CD4-positive, alpha-beta T cell (primary cell): ENCODE data around the gene SELENOP. TPM values are rescaled to one million over a fixed set of nuclear protein-coding genes. Genes with fewer than 3 reads are reported as not detected.
A peak's percentile ranks its signal among the peaks of the same experiment; 100 is the strongest.

Experiments used
- ATAC-seq: fragments of 200-7000 bp; cut with Tn5 transposase; one replicate; pipeline ENCODE4 v1.10.0; 2022; ENCODE audit warnings: mild to moderate bottlenecking; ENCODE audit not compliant: poor library complexity
- CTCF ChIA-PET: fragments of 350-600 bp; sonication (Branson Sonifier 250); formaldehyde crosslinking; loops from one replicate; lab custom pipeline; 2021; ENCODE audit warnings: antibody characterized with exemption, inconsistent platforms; lab: Charles Lee
- POLR2A ChIA-PET: fragments of 350-600 bp; sonication (Branson Sonifier 250); formaldehyde crosslinking; loops from one replicate; lab custom pipeline; 2021; ENCODE audit warnings: antibody characterized with exemption, inconsistent platforms; lab: Charles Lee
- DNase-seq, 14 experiments: peaks; one replicate each; pipeline ENCODE4 v3.0.0-alpha.2; 2013 to 2020; ENCODE audit warnings: mixed read lengths in 2 of 14
- H3K27ac ChIP-seq, 2 donors: one replicate each; pipeline versions ENCODE4 v1.5.1 to v1.7.0; 2013; ENCODE audit warnings: low read length in 2 of 2, low read depth in 1 of 2, mild to moderate bottlenecking in 1 of 2
- H3K27me3 ChIP-seq, 2 experiments: 1 replicate in 1 of 2; 2 replicates in 1 of 2; pipeline versions ENCODE4 v1.6.1 to v1.7.0; 2013; ENCODE audit warnings: low read length in 2 of 2, control low read depth in 1 of 2, mild to moderate bottlenecking in 1 of 2, moderate library complexity in 1 of 2; ENCODE audit not compliant: insufficient read depth in 2 of 2, control insufficient read depth in 1 of 2
- H3K36me3 ChIP-seq: one replicate; pipeline ENCODE4 v1.6.1; 2013; ENCODE audit warnings: low read length, control low read depth; ENCODE audit not compliant: insufficient read depth
- H3K4me1 ChIP-seq: one replicate; pipeline ENCODE4 v1.6.1; 2013; ENCODE audit warnings: low read length, control low read depth; ENCODE audit not compliant: insufficient read depth
- H3K4me3 ChIP-seq: one replicate; pipeline ENCODE4 v1.5.1; 2013; ENCODE audit warnings: mild to moderate bottlenecking, low read length, moderate library complexity
- H3K9me3 ChIP-seq, 2 experiments: 1 replicate in 1 of 2; 2 replicates in 1 of 2; pipeline versions ENCODE4 v1.6.1 to v1.7.0; 2013; ENCODE audit warnings: low read length in 2 of 2, mild to moderate bottlenecking in 2 of 2, control low read depth in 1 of 2, moderate library complexity in 1 of 2; ENCODE audit not compliant: control insufficient read depth in 1 of 2, insufficient read depth in 1 of 2
- H3K27ac Mint-ChIP-seq: one replicate; pipeline ENCODE4 v1.8.0; 2020; ENCODE audit warnings: mixed read lengths
- H3K27me3 Mint-ChIP-seq: one replicate; pipeline ENCODE4 v1.8.0; 2021; ENCODE audit warnings: mixed read lengths
- H3K36me3 Mint-ChIP-seq: one replicate; pipeline ENCODE4 v1.8.0; 2021; ENCODE audit warnings: low read depth, mixed read lengths
- H3K4me1 Mint-ChIP-seq: one replicate; pipeline ENCODE4 v1.8.0; 2021; ENCODE audit warnings: low read depth, mixed read lengths
- H3K4me3 Mint-ChIP-seq: one replicate; pipeline ENCODE4 v1.8.0; 2020; ENCODE audit warnings: mild to moderate bottlenecking, mixed read lengths
- H3K9me3 Mint-ChIP-seq: one replicate; pipeline ENCODE4 v1.8.0; 2020; ENCODE audit warnings: mixed read lengths
- CTCF ChIP-seq: fragments of 200-600 bp; IDR thresholded peaks from one replicate; pipeline ENCODE4 v1.8.0; 2022; ENCODE audit warnings: antibody characterized with exemption, mild to moderate bottlenecking
- intact Hi-C, 2 experiments: fragments of 100-400 bp; cut with DNase I in 1 of 2; cut with micrococcal nuclease in 1 of 2; formaldehyde crosslinking; loops; one replicate each; pipeline versions ENCODE4 v1.15.1 to v1.9.0; 2023 to 2025; cut with DNase I, micrococcal nuclease
- total RNA-seq, 174 experiments: library from RNA in 2 of 174; stranded (reverse) in 2 of 174; gene quantifications; one replicate each; pipeline ENCODE4 v1.2.3 and lab custom pipeline; 2021 to 2026

Gene SELENOP
- total RNA-seq, 2 experiments from 2014 or later, result 0.36 TPM; not detected in 1

GRCh38 chr5:42836070-42836769, 24.5 kb upstream of the SELENOP start:
- H3K9me3 Mint-ChIP-seq, result no peaks in the 10 kb centered on the region
- H3K4me1 ChIP-seq, result no peaks in the 10 kb centered on the region
- peaks cover 0 to 3% of the 10 kb centered on the region in 2 experiments for H3K27me3 ChIP-seq
- H3K4me3 ChIP-seq, result no peak overlapping the region
- TF ChIP-seq CTCF, result no peak
- DNase-seq, result peak in 1 of 14 experiments; percentile 5
- H3K27ac ChIP-seq, result no peak overlapping the region
- no peaks in the 10 kb centered on the region for H3K27me3 Mint-ChIP-seq
- no peaks in the 10 kb centered on the region for H3K4me1 Mint-ChIP-seq
- POLR2A ChIA-PET, result no interaction called here
- CTCF ChIA-PET, result no interaction called here
- no peaks in the 10 kb centered on the region for H3K36me3 ChIP-seq
- peaks cover 0 to 7% of the 10 kb centered on the region in 2 experiments for H3K9me3 ChIP-seq
- no peaks in the 10 kb centered on the region for H3K36me3 Mint-ChIP-seq
- intact Hi-C loops, result no loop called here
- no peak for ATAC-seq
- H3K27ac Mint-ChIP-seq, result no peak overlapping the region
- H3K4me3 Mint-ChIP-seq, result no peak overlapping the region

GRCh38 chr5:42832060-42832459, 20.4 kb upstream of the SELENOP start:
- no peaks in the 10 kb centered on the region for H3K36me3 Mint-ChIP-seq
- no peaks in the 10 kb centered on the region for H3K9me3 Mint-ChIP-seq
- no peak overlapping the region for H3K4me3 ChIP-seq
- H3K9me3 ChIP-seq, result peaks cover 0 to 7% of the 10 kb centered on the region in 2 experiments
- no peaks in the 10 kb centered on the region for H3K36me3 ChIP-seq
- ChIA-PET POLR2A (no interaction called here), CTCF (no interaction called here)
- H3K4me1 ChIP-seq, result no peaks in the 10 kb centered on the region
- no peak for ATAC-seq
- peaks cover 0 to 4% of the 10 kb centered on the region in 2 experiments for H3K27me3 ChIP-seq
- no peak for DNase-seq
- no peak overlapping the region for H3K27ac ChIP-seq
- no peaks in the 10 kb centered on the region for H3K4me1 Mint-ChIP-seq
- no peak overlapping the region for H3K4me3 Mint-ChIP-seq
- no peak overlapping the region for H3K27ac Mint-ChIP-seq
- intact Hi-C loops, result no loop called here
- H3K27me3 Mint-ChIP-seq, result peaks cover 6% of the 10 kb centered on the region
- TF ChIP-seq CTCF, result no peak

- POLR2A ChIA-PET, result no interaction called here
- intact Hi-C loops, result no loop called here
- H3K27ac ChIP-seq, result no peak overlapping the region
- no peak for DNase-seq
- Mint-ChIP-seq H3K27ac (no peak overlapping the region), H3K27me3 (peaks cover 6% of the 10 kb centered on the region), H3K4me1 (no peaks in the 10 kb centered on the region), H3K4me3 (no peak overlapping the region), H3K9me3 (no peaks in the 10 kb centered on the region), H3K36me3 (no peaks in the 10 kb centered on the region)
- no peak for ATAC-seq
- TF ChIP-seq CTCF, result no peak
- H3K36me3 ChIP-seq, result no peaks in the 10 kb centered on the region
- H3K4me3 ChIP-seq, result no peak overlapping the region
- CTCF ChIA-PET, result no interaction called here
- peaks cover 0 to 4% of the 10 kb centered on the region in 2 experiments for H3K27me3 ChIP-seq
- H3K9me3 ChIP-seq, result no peaks in the 10 kb centered on the region
- no peaks in the 10 kb centered on the region for H3K4me1 ChIP-seq
Observed at GRCh38 chr5:42830924-42831323, 19.2 kb upstream of the SELENOP start.
